GM21526 (cell line): ENCODE results near the gene PTPN9.

Source experiments
- ATAC-seq: cut with Tn5 transposase; IDR thresholded peaks from one replicate; pipeline ENCODE4 v1.9.1; 2021; ENCODE audit warnings: moderate library complexity; ENCODE audit not compliant: unreplicated experiment, low FRiP score

The PTPN9 gene

DNA sequence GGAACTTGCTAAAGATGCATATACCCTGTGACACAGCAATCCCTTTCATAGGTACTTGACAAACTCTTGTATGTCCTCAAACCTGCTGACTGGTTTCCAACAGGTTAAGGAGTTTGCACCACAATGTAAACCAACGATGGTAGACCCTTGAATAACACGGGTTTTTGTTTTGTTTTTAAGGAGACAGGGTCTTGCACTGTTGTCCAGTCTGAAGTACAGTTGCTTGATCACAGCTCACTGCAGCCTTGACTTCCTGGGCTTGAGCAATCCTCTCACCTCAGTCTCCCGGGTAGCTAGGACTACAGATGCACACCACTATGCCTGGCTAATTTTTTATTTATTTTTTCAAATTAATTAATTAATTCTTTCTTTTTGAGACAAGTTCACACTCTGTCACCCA, 151.0 kb downstream of the PTPN9 start:
- ATAC-seq: no peak

DNA sequence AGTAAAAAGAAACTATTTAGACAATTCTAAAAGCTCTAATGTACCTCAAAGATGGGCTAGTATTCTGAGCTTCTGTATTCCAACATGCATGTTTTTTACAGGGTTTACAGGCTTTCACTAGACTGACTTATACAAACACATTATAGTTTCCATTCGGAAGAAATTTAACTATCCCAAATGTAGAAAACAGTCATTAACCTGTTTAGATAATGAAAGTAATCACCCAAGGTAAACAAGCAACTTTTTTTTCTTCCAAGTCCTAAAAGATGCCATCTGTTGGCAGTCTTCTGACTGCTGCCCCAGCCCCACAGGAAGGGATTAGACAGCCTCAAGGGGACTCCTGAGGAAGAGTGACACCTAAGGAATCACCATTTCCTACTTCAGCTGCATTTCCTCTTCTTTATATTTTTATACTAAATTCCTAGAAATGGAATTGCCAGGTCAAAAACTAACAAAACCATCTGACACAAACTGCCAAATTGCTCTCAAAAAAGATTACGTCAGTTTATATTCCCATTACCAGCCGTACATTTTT, 153.1 kb downstream of the PTPN9 start:
- no peak for ATAC-seq

DNA sequence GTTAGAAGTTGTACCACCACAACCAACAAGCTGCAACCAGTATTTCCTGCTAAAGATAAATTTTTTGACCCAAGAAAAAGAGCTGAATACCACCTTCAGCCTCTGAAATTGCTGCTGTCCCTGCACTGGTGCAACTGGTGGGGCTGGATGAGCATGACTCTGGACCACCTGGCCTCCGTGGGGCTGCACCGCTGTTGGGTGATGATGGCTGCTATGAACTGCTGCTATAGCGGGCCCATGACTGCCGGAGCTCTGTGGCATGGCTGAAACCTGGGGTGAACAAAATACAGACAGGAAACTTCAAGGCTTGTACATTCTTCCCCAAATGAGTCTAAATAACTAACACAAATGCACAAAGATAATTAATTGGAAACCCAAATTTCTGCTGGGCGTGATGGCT, 156.6 kb downstream of the PTPN9 start:
- no peak for ATAC-seq

DNA sequence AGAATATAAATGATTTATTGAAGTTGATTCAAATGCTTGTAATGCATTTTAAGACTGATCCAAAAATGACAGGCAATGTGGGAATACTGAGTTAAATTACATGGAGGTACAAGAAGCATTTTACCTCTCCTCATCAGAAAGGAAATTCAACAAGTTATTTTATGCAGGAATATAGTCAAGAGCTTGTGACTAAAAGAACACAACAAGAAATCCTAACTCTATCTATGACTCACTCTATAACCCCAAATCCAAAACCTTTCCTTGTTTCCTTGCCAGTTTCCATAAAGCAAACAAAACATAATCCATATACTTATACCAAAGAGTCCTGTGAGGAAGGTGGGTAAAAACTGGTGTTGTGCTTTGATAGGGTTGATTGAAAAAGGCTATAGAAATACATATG, 158.4 kb downstream of the PTPN9 start:
- no peak for ATAC-seq

DNA sequence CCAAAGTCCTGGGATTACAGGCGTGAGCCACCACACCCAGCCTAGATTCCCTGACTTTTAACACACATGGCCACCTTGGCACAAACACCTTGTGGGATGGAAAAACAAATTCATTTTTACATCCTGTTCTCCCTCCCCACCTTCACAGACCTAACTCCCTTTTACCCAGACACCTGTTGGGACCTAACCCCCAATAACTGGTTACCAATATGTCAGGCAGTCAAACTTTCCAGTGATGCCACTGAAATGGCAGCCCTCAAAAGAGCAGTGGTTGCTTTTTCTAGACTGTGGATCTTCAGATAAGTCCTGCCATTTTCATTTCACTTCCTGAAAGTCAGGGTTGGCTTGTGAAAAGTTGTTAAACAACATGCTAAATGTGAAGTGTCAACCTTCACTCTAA, 162.5 kb downstream of the PTPN9 start:
- ATAC-seq: no peak
